Keratinocyte (primary cell): ENCODE measurements around the gene FMN2. TPM values are rescaled to one million over a fixed set of nuclear protein-coding genes. Genes with fewer than 3 reads are reported as not detected.

ENCODE experiments used
- DNase-seq: peaks from one replicate; pipeline ENCODE4 v3.0.0-alpha.2; 2011; ENCODE audit warnings: low read depth, missing footprints, low spot score
- FAIRE-seq: peaks from 2 replicates; lab custom pipeline; 2011; peaks lifted over from hg19 to GRCh38; lab: Jason Lieb, UNC
- H2AFZ ChIP-seq: 2 replicates; pipeline ENCODE4 v1.6.0; 2012; ENCODE audit warnings: low read length, control low read depth, inconsistent platforms; ENCODE audit not compliant: control insufficient read depth
- H3K27ac ChIP-seq: 2 replicates; pipeline ENCODE4 v1.5.1; 2011; ENCODE audit warnings: low read length; ENCODE audit not compliant: control insufficient read depth, insufficient read depth
- H3K27me3 ChIP-seq: 3 replicates; pipeline ENCODE4 v1.6.0; 2011; ENCODE audit warnings: low read length; ENCODE audit not compliant: control insufficient read depth, insufficient read depth; ENCODE audit errors: extremely low read depth
- H3K36me3 ChIP-seq, 2 experiments: 2 replicates in 1 of 2; 3 replicates in 1 of 2; pipeline ENCODE4 v1.5.1; 2011; ENCODE audit warnings: low read length in 2 of 2, mild to moderate bottlenecking in 1 of 2; ENCODE audit not compliant: control insufficient read depth in 2 of 2, insufficient read depth in 2 of 2; ENCODE audit errors: extremely low read depth in 1 of 2
- H3K4me1 ChIP-seq: 3 replicates; pipeline ENCODE4 v1.5.1; 2011; ENCODE audit warnings: low read length; ENCODE audit not compliant: control insufficient read depth, insufficient read depth; ENCODE audit errors: extremely low read depth
- H3K4me2 ChIP-seq: 3 replicates; pipeline ENCODE4 v1.6.0; 2011; ENCODE audit warnings: low read depth, low read length; ENCODE audit not compliant: control insufficient read depth, insufficient read depth; ENCODE audit errors: extremely low read depth
- H3K4me3 ChIP-seq, 3 experiments: fragments of 200-600 bp in 1 of 3; sonication (generic) in 1 of 3; 2 replicates in 2 of 3; 3 replicates in 1 of 3; pipeline ENCODE4 v1.5.1; 2011 to 2016; ENCODE audit warnings: low read length in 3 of 3, mild to moderate bottlenecking in 3 of 3, control low read depth in 2 of 3, inconsistent platforms in 1 of 3, low read depth in 1 of 3, mixed read lengths in 1 of 3, mixed run types in 1 of 3, moderate library complexity in 1 of 3; ENCODE audit not compliant: control insufficient read depth in 2 of 3, insufficient read depth in 2 of 3; ENCODE audit errors: extremely low read depth in 1 of 3
- H3K79me2 ChIP-seq: 2 replicates; pipeline ENCODE4 v1.6.0; 2012; ENCODE audit warnings: low read length; ENCODE audit not compliant: control insufficient read depth, insufficient read depth
- H3K9ac ChIP-seq: 3 replicates; pipeline ENCODE4 v1.6.0; 2011; ENCODE audit warnings: low read length; ENCODE audit not compliant: control insufficient read depth, insufficient read depth; ENCODE audit errors: extremely low read depth
- H3K9me1 ChIP-seq: 3 replicates; pipeline ENCODE4 v1.6.0; 2011; ENCODE audit warnings: low read length; ENCODE audit not compliant: control insufficient read depth, insufficient read depth; ENCODE audit errors: extremely low read depth
- H3K9me3 ChIP-seq: 2 replicates; pipeline ENCODE4 v1.5.1; 2012; ENCODE audit warnings: low read depth, low read length; ENCODE audit not compliant: control insufficient read depth
- H4K20me1 ChIP-seq: 3 replicates; pipeline ENCODE4 v1.6.0; 2011; ENCODE audit warnings: low read length; ENCODE audit not compliant: control insufficient read depth, insufficient read depth; ENCODE audit errors: extremely low read depth
- CTCF ChIP-seq, 3 experiments: IDR thresholded peaks in 1 of 3; conservative IDR thresholded peaks in 1 of 3; optimal IDR thresholded peaks in 1 of 3; 2 replicates in 2 of 3; 3 replicates in 1 of 3; pipeline versions ENCODE3 to v1.5.1; 2011; ENCODE audit warnings: low read length in 3 of 3, mild to moderate bottlenecking in 3 of 3, moderate library complexity in 2 of 3, control low read depth in 1 of 3, inconsistent platforms in 1 of 3; ENCODE audit not compliant: insufficient read depth in 2 of 3; ENCODE audit errors: extremely low read depth in 1 of 3
- EZH2 ChIP-seq: IDR thresholded peaks from one replicate; pipeline ENCODE4 v1.6.1; 2012; ENCODE audit warnings: inconsistent platforms, mild to moderate bottlenecking, low read length, moderate library complexity
- dilution Hi-C: fragments of 300-500 bp; cut with MboI; formaldehyde crosslinking; loops from one replicate; pipeline ENCODE4 v1.7.0; 2020; ENCODE audit warnings: low sequenced_read_pairs; ENCODE audit not compliant: extremely low pct_ligation_motif_present
- polyA plus RNA-seq, 5 experiments: library from polyadenylated mRNA; depleted of rRNA in 3 of 5; stranded (reverse) in 3 of 5; stranded (forward) in 1 of 5; unstranded in 1 of 5; fragments of >200 nt; gene quantifications; 1 replicate in 1 of 5; 2 replicates in 3 of 5; 3 replicates in 1 of 5; pipeline versions ENCODE4 v1.2.1 to v1.2.3, GENCODE V29; 2011 to 2012; ENCODE audit warnings: missing spikeins in 2 of 5, low read depth in 1 of 5, low replicate concordance in 1 of 5

Gene FMN2
- polyA plus RNA-seq, 1 donor (not counting 4 experiments of a cell fraction or from before 2014, with no cell fraction given), result not detected

- H3K9me1 ChIP-seq, result no peaks in the 10 kb centered on the region
- TF ChIP-seq CTCF (optimal IDR thresholded peaks at IDR 0.05 in 1 of 3, IDR thresholded peaks at IDR 0.05 in 1 of 3, conservative IDR thresholded peaks at IDR 0.05 in 1 of 3; ENCODE audit: extremely low read depth in 1 of 3, insufficient read depth in 2 of 3, low read length in 3 of 3), result no peak
- no peak for TF ChIP-seq EZH2
- H4K20me1 ChIP-seq, result no peaks in the 10 kb centered on the region
- H3K36me3 ChIP-seq, result no peaks in the 10 kb centered on the region
- DNase-seq, result no peak
- no peak overlapping the region for H2AFZ ChIP-seq
- no peak overlapping the region for H3K4me3 ChIP-seq
- no peak overlapping the region for H3K4me2 ChIP-seq
- FAIRE-seq, result no peak
- H3K79me2 ChIP-seq, result no peaks in the 10 kb centered on the region
- H3K27ac ChIP-seq, result no peak overlapping the region
- H3K9me3 ChIP-seq, result peaks cover 3% of the 10 kb centered on the region
- no peak overlapping the region for H3K9ac ChIP-seq
- dilution Hi-C loops, result no loop called here
- no peaks in the 10 kb centered on the region for H3K4me1 ChIP-seq
- H3K27me3 ChIP-seq, result no peaks in the 10 kb centered on the region
These were observed 151.0 kb downstream of the FMN2 start for GRCh38 chr1:240242601-240243144.

DNA sequence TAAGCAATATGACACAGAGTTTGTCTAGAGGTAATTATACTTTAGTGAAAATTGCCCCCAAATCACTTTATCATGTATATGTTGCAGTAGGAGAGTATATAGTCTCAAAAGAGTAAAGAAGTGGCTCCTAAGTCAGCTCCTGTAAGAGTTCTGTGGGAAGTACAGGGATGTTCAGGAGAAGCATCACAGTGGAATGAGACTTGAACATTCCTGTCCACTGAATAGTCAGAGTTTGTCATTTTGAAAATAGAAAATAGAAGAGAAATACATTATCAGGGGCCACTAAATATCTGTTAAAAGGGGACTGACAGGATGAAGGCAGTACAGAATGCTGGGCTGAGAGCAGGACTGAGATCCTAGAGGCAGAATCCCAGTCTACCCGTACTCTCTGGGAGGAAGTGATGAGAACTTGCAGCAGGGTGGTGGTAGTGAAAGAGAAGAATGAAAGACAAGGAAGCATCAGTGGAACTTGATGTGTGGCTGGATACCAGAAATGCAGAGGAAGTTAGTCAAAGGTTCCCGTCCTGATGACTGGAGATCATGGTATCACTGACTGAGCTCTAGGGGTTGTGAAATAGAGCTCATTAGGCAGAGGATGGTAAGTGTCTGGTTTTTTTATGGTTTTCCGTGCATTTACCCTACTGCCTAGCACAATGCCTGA, 153.4 kb downstream of the FMN2 start:
- FAIRE-seq, result no peak
- Histone ChIP-seq H3K9me3 (peaks cover 3% of the 10 kb centered on the region), H4K20me1 (no peaks in the 10 kb centered on the region), H3K79me2 (no peaks in the 10 kb centered on the region), H2AFZ (no peak overlapping the region), H3K4me1 (no peaks in the 10 kb centered on the region), H3K9ac (no peak overlapping the region), H3K36me3 (no peaks in the 10 kb centered on the region), H3K27me3 (no peaks in the 10 kb centered on the region), H3K27ac (no peak overlapping the region), H3K4me2 (no peak overlapping the region), H3K4me3 (no peak overlapping the region), H3K9me1 (no peaks in the 10 kb centered on the region)
- DNase-seq, result no peak
- no peak for TF ChIP-seq EZH2
- no peak for TF ChIP-seq CTCF (optimal IDR thresholded peaks at IDR 0.05 in 1 of 3, IDR thresholded peaks at IDR 0.05 in 1 of 3, conservative IDR thresholded peaks at IDR 0.05 in 1 of 3; ENCODE audit: extremely low read depth in 1 of 3, insufficient read depth in 2 of 3, low read length in 3 of 3)
- dilution Hi-C loops, result no loop called here
